Measurements from ENCODE around the gene ADAM10.

The ADAM10 gene

DNA sequence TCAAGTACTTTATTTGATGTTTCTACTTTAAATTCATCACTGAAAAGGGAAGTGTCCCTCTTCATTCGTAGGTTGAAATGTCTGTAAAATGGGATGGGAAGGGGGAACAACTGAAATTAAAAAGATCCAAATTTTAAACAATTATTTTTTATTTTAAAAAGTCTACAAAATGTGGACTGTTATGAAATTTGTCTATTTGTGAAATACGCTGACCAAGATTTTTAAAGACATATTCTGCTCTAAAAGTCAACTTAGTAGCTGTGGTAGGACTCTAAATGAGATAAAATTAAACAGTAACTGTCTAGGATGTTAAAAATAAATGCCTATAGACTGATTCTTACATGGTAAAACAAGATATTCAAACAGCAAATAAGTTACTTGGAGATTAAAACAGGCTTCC is 67.3 kb downstream of the ADAM10 start:
- H3K4me3 ChIP-seq (ENCODE audit: low read depth, low read length) = no peak overlapping the region
- DNase-seq (ENCODE audit: low read depth) = no peak
- TF ChIP-seq CTCF (conservative IDR thresholded peaks at IDR 0.05; ENCODE audit: low read depth, low read length) = no peak

DNA sequence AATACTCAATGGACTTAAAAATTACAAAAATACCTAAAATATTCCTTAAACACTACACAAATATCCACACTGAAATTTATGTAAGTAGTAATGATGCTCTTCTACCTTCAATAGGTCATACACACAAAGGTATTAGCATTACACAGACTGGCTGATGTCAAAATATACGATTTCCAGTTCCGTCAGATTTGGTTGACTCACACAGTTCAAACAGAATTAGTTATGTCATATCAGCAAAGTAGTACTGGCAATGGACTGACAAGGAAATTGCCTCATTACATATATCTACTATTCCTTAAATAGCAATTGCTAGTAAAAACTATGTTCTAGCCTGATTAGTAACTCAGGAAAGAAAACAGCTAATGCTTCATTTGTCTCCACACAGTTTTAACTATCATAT is 70.8 kb downstream of the ADAM10 start:
- no peak for TF ChIP-seq CTCF (conservative IDR thresholded peaks at IDR 0.05; ENCODE audit: low read depth, low read length)
- DNase-seq (ENCODE audit: low read depth) = peak; percentile 49
- no peak overlapping the region for H3K4me3 ChIP-seq (ENCODE audit: low read depth, low read length)

DNA sequence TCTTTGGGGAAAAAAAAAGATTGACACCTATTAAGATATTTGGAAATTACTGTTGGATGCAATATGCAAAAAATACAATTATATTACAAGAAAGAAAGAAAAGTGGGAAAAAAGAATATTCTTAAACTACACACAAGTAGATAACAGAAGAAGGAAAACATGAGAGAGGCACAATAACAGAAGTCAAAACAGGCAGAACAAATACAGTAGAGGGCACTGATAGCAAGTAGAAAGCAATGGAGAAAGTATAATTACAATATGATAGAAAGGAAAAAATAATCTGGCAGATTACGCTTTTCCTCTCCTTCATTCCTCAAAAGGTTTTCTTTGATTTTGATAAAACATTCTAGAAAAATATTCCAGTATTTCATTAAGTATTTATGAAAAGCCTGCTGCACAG is 72.1 kb downstream of the ADAM10 start:
- no peak overlapping the region for H3K4me3 ChIP-seq (ENCODE audit: low read depth, low read length)
- DNase-seq (ENCODE audit: low read depth) = no peak
- no peak for TF ChIP-seq CTCF (conservative IDR thresholded peaks at IDR 0.05; ENCODE audit: low read depth, low read length)

DNA sequence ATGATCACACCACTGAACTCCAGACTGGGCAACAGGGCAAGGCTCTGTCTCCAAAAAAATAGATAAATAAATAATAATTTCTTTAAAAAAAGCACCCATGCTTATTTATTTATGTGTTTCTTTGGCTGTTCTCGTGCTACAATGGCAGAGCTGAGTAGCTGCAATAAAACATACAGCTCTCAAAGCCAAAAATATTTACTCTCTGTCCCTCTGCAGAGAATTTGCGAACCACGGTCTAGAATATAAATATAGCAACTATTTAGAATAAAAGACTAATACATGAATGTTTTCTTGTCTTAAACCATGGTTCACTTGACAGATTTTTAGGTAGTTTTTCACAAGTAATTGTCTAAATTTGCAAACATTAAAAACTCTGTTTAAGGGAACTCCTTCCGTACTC is 72.7 kb downstream of the ADAM10 start:
- TF ChIP-seq CTCF (conservative IDR thresholded peaks at IDR 0.05; ENCODE audit: low read depth, low read length) = no peak
- no peak for DNase-seq (ENCODE audit: low read depth)

GRCh38 chr15:58671186-58671585 is 78.3 kb downstream of the ADAM10 start:
- TF ChIP-seq CTCF (conservative IDR thresholded peaks at IDR 0.05; ENCODE audit: low read depth, low read length) = no peak
- no peak for DNase-seq (ENCODE audit: low read depth)
- H3K4me3 ChIP-seq (ENCODE audit: low read depth, low read length) = no peak overlapping the region

More for the DNA sequence above, 72.7 kb downstream of the ADAM10 start:
- no peak overlapping the region for H3K4me3 ChIP-seq (ENCODE audit: low read depth, low read length)

GRCh38 chr15:58669108-58669507 is 80.4 kb downstream of the ADAM10 start:
- DNase-seq (ENCODE audit: low read depth) = peak; percentile 23
- H3K4me3 ChIP-seq (ENCODE audit: low read depth, low read length) = no peak overlapping the region
- TF ChIP-seq CTCF (conservative IDR thresholded peaks at IDR 0.05; ENCODE audit: low read depth, low read length) = no peak

GRCh38 chr15:58666957-58667356 is 82.5 kb downstream of the ADAM10 start:
- H3K4me3 ChIP-seq (ENCODE audit: low read depth, low read length) = no peak overlapping the region
- TF ChIP-seq CTCF (conservative IDR thresholded peaks at IDR 0.05; ENCODE audit: low read depth, low read length) = no peak
- peak; percentile 59 for DNase-seq (ENCODE audit: low read depth)
